A549 treated with dexamethasone at 1 μM for 4 hours (cell line): Measurements from ENCODE around the gene FAM98C. TPM values are rescaled to one million over a fixed set of nuclear protein-coding genes. Genes with fewer than 3 reads are reported as not detected.

ENCODE experiments used
- total RNA-seq: library from RNA; stranded (reverse); fragments of 200-300 nt; extraction: Qiagen RNA extraction; gene quantifications from 5 replicates; pipeline ENCODE4 v1.2.3, GENCODE V29; 2022

Gene FAM98C
- total RNA-seq, result 15.6 to 24.4 TPM (median 21.2 TPM) in 5 replicates

DNA sequence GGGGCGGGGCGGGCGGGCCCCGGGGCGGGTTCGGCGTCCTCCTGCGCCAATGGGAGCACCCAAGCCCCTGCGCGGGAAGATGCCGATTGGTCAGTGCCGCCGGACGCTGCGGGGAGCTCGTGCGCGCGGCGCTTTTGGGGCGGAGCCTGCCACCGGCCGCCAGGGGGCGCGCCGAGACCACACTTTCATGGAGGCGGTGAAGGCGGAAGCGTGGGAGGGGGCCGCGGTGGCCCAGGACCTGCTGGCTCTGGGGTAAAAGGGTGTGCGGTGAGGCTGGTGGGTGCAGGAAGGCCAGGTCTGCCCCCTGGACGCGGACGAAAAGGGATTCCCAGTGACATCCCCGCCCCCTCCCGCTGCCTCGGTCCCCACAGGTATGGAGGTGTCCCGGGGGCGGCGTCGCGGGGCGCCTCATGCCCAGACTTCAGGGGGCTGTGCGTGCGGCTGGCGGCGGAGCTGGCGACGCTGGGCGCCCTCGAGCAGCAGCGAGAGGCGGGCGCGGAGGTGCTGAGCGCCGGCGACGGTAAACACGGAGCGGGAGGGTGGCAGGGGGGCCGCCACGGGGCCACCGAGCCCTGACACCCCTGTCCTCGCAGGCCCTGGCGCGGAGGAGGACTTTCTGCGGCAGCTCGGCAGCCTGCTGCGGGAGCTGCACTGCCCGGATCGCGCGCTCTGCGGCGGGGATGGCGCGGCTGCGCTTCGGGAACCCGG is at the start of gene FAM98C:
TSS of gene FAM98C (plus strand) at position 127 of the 708 bp plus-strand sequence. CDS start at position 188, 61 bp downstream.

DNA sequence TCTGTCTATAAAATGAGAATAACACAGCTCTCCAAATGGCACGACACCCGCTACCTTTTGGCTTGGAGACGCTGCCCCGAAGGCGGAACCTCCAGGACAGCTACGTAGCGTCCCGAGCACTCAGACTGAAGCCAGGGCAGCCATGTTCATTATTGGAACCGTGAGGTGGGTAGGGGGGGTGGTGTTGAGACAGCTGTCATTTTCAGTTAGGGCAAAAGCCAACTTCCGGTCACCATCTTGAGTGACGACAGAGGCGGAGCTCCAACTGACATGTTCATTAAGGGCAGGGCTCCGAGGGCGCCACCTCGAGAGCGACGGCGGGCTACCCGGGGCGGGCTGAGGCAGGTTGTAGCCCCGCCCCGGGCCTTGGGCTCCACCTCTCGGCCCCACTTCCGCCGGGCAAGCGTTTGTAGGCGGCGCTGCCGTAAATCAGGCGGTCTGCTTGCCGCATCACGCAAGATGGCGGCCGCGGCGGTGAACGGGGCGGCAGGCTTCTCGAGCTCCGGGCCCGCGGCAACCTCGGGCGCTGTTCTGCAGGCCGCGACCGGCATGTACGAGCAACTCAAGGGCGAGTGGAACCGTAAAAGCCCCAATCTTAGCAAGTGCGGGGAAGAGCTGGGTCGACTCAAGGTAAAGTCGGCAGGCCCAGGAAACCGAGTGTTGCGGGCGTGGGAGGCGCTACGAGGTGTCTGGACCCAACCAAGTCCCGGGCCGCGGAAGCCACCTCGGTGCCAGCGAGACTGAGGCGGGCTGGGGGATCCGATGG is 28.4 kb upstream of the FAM98C start, which contains the start of gene PSMD8:
TSS of gene PSMD8 (plus strand) at position 240 of the 766 bp plus-strand sequence. CDS start at position 271, 31 bp downstream.

DNA sequence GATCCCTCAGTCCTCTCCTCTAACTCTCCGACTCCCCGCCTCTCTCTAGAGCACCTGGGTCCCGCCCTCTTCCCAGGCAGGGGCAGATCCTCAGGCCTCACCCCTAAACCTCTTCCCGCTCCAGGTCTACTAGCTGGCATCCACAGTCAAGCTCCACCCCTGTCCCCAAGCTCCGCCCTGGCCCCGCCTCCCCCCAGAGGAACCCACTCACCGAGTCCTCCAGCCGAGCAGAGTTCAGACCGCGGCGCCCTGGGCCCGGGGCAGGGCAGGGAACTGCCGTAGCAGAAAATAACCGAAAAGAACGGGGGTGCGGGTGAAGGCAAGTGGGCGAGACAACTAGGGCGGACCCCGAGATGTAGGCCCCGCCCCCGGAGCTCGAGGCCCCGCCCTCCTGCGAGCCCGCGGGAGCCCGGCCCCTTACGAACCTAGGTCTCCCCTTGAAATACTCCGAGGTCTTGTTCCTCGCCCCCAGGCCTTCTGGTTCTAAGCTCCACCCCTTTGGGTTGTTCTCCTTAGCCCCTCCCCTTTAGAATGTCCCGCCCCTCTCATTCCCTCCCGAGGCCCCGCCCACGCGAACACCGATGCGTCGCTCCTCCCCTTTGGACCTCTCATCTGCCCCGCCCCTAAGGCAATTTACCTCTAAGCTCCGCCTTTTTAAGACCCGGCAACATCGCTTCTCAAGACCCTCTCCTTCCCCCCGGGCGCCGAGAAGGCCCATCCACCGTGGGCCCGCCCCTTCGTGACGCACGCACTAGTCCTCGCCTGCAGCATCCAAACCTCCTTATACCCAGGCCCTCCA is 15.1 kb upstream of the FAM98C start, which contains the start of gene GGN:
TSS of gene GGN (minus strand) at position 485 of the 799 bp plus-strand sequence. CDS start 773 bp downstream, outside the sequence.

DNA sequence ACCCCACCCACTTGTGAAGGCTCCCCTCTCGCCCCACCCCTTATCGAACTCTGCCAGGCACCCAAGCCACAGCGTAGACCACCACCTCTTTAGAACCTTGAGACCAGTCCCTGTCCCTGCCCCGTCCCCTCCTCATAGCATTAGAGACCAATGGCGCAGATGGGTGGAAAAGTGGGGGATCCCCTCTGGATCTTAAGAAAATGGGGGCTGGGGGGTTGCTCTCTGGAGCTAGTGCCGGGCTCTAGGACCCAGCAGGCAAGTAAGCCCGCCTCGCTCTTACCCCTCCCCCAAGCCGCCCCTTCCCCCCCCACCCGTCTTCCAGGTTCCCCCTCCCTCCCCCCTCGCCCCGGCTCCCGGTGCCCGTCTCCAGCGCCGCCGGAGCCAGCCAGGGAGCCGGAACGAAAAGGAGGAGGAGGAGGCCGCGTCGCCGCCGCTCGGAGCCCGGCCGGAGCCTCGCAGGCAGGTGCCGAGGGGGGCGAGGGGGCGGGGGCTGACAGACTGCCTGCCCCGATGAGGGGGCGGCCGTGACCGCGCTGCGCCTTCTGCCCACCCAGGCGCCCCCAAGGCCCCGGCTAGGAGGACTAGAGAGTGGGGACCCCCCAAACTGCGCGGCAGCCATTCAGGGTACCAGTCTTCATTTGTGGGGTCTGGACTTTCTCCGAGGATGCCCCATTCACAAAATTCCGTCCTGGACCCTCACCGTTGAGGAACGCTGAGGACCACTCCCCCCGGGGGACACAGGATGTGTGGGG is 14.4 kb upstream of the FAM98C start, which contains the start of gene SPRED3:
TSS of gene SPRED3 (plus strand) at position 349 of the 752 bp plus-strand sequence. CDS start 1,606 bp downstream, outside the sequence.

DNA sequence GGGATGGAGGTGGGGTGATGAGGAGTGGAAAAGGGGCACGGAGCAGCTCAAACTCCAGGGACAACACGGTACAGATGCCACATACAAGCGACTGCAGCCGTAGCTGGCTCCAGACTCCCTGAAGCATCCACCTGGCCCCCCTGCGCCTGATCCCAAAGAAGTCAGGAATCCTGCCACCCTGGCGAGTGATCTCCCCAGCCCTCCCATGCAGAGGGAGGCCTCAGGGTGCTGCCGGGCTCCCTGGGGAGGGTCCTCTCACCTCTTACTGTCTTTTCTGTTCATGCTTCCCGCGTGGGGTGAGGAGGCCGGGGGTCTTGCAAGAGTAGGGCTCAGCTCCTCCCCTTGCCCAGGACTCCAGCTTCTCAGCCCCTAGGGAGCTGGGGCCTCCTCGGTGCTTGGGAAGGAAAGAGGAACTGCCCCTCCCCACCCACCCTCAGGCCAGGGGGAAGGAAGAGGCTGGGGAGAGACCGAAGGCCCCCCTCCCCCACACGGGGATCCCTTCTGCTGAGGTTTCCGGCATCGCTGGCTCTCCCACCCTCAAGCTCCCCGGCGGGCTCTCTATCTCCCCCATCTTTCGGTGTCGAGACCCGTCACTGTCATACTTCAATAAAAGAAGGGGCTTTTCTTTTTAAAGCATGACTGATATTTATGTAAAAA is 23.0 kb downstream of the FAM98C start, which contains the start of gene RASGRP4:
TSS of gene RASGRP4 (minus strand) at position 410 of the 657 bp plus-strand sequence. CDS start at position 282, 128 bp downstream.

DNA sequence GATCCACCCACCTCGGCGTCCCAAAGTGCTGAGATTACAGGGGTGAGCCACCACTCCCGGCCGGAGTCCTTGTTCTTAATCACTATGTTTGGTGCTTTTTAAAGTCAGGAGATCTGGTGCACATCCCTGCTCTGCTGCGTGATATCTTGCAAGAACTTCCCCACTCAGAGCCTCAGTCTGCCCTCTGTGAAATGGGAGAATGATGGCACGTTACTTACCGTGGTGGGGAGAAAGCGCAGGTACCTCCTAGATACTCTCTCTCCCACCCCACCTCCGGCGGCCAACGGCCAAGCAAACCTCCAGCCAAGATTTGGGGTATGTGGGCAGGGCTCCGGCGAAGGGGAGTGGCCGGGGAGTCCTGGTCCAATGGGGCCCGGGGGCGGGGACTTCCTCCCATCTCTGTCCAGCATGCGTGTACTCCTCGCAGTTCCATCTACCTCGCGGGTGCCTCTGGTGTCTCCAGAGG is 30.4 kb downstream of the FAM98C start, which contains the start of gene RYR1:
TSS of gene RYR1 (plus strand) at position 424 of the 466 bp plus-strand sequence. CDS start 139 bp downstream, outside the sequence.

Other genes with a start within 250 kb of the FAM98C start
- gene DPF1, start 178.9 kb upstream of the FAM98C start, total RNA-seq, result 3.7 to 5.1 TPM (median 4.8 TPM) in 5 replicates
- gene PPP1R14A, start 146.7 kb upstream of the FAM98C start, total RNA-seq, result 62.8 to 91.7 TPM (median 82.0 TPM) in 5 replicates
- 246 to 303 TPM (median 282 TPM) in 5 replicates for gene SPINT2, start 138.5 kb upstream of the FAM98C start, total RNA-seq
- 563 to 655 TPM (median 615 TPM) in 5 replicates for gene C19orf33, start 98.8 kb upstream of the FAM98C start, total RNA-seq
- 96.8 to 131 TPM (median 122 TPM) in 5 replicates for gene YIF1B, start 87.1 kb upstream of the FAM98C start, total RNA-seq
- 3.6 to 5.0 TPM (median 4.6 TPM) in 5 replicates for gene KCNK6, start 83.2 kb upstream of the FAM98C start, total RNA-seq
- gene CATSPERG, start 67.3 kb upstream of the FAM98C start, total RNA-seq, result 0.60 to 1.6 TPM (median 1.1 TPM) in 5 replicates
- 441 to 488 TPM (median 469 TPM) in 5 replicates for gene PSMD8, start 28.5 kb upstream of the FAM98C start, total RNA-seq
- 0.06 to 0.72 TPM (median 0.35 TPM) in 5 replicates for gene GGN, start 15.1 kb upstream of the FAM98C start, total RNA-seq
- gene SPRED3, start 14.4 kb upstream of the FAM98C start, total RNA-seq, result 1.4 to 3.2 TPM (median 2.0 TPM) in 5 replicates
- 0.11 to 0.26 TPM (median 0.19 TPM) in 5 replicates for gene RASGRP4, start 23.1 kb downstream of the FAM98C start, total RNA-seq
- 5.2 to 7.6 TPM (median 6.3 TPM) in 5 replicates for gene RYR1, start 30.6 kb downstream of the FAM98C start, total RNA-seq
- 0.61 to 1.3 TPM (median 0.87 TPM) in 5 replicates for gene MAP4K1, start 214.9 kb downstream of the FAM98C start, total RNA-seq
- gene EIF3K, start 216.1 kb downstream of the FAM98C start, total RNA-seq, result 703 to 886 TPM (median 726 TPM) in 5 replicates
- gene ACTN4, start 244.6 kb downstream of the FAM98C start, total RNA-seq, result 774 to 1,271 TPM (median 1,229 TPM) in 5 replicates